Mammary epithelial cell (primary cell): ENCODE measurements around the gene RFTN1.

ENCODE experiments used
- CTCF ChIP-seq, 2 donors: IDR thresholded peaks in 1 of 2; conservative IDR thresholded peaks in 1 of 2; 2 replicates each; pipeline ENCODE4 v1.5.1; 2011 to 2012; ENCODE audit warnings: inconsistent platforms in 2 of 2, low read length in 2 of 2, mild to moderate bottlenecking in 2 of 2, control low read depth in 1 of 2, low read depth in 1 of 2; ENCODE audit not compliant: insufficient read depth in 1 of 2; ENCODE audit errors: extremely low read depth in 1 of 2
- EZH2 ChIP-seq: IDR thresholded peaks from 2 replicates; pipeline ENCODE4 v1.6.1; 2012; ENCODE audit warnings: low read length, inconsistent platforms, borderline replicate concordance

- TF ChIP-seq CTCF (conservative IDR thresholded peaks at IDR 0.05 in 1 of 2, IDR thresholded peaks at IDR 0.05 in 1 of 2; ENCODE audit: extremely low read depth in 1 of 2, insufficient read depth in 1 of 2, low read depth in 1 of 2, low read length in 2 of 2) (no peak), EZH2 (no peak)
Measured at GRCh38 chr3:16406579-16406978, 106.9 kb downstream of the RFTN1 start.
